ENCODE results near the gene HDAC3. TPM values are rescaled to one million over a fixed set of nuclear protein-coding genes. Genes with fewer than 3 reads are reported as not detected.
"Not testable (repeated sequence)": the region's sequence is repeated elsewhere in the genome, so short reads cannot be mapped to it uniquely, and the experiment has no call there.

Gene HDAC3
- total RNA-seq, 1 experiment from 2014 or later = 84.9 TPM

DNA sequence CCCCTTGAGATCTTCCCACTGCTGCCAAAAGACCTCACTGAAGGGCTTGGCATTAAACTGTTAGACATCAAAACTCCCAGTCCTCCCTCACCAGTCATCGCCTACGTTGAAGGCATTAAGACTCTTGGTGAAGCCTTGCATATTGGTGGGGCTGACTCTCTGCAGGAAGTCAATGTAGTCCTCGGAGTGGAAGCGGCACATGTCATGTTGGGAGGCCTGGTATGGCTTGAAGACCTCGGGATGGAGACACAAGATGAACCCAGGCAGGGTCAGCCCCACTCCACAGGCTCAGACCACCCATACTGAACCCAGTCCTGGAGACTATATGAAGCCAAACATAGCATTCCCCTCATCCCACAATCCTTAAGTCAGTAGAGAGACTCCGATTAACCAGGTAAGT lies 1.9 kb downstream of the HDAC3 start:
- DNase-seq (ENCODE audit: low spot score) = no peak

DNA sequence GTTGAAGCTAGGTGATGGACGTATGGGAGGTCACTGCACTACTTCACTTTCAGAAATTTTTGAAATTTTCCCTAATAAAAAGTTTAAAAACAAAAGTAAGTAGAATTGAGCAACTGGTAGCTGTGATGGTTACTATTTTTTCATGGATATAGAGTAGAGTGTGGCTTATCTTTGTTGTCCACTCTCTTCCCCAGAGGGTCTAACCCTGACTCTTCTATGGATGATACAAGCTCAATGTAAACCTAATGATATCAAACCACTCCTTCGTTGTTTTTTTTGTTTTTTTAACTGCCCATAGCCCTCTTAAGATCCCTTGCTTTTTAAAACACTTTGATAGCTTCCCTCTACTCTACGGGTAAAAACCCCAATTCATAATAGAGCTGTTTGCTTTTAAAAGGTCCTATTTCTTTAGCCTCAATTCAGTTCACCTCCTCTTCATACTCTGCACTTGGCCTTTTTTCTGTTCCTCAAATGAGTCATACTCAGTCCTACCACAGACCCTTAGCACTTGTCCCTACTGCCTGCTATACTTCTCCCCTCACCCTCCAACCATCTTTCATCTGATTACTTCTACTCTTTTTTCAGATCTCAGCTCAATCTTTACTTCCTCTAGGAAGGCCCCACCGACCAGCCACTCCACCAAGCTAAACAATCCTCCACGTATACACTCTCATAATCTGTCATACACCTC lies 2.6 kb downstream of the HDAC3 start:
- no peak for DNase-seq (ENCODE audit: low spot score)

DNA sequence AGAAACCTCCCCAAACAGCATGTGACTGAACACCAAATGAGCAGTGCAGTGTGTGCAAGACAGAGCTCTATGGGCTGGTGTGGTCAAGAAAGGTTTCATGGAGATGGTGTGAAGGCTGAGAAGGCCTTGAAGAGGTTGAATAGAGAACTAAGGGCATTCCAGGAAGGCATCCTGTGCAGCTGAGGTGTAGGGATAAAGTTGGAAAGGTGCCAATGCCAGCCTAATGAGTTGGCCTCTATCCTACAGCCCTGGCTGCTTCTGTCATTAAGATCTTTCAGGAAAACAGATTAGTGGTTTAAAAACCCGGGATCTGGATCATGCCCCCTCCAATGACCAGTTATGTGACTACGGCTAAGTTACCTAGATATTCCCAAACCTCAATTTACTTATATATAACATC lies 4.0 kb downstream of the HDAC3 start:
- peak; percentile 26 for DNase-seq (ENCODE audit: low spot score)

DNA sequence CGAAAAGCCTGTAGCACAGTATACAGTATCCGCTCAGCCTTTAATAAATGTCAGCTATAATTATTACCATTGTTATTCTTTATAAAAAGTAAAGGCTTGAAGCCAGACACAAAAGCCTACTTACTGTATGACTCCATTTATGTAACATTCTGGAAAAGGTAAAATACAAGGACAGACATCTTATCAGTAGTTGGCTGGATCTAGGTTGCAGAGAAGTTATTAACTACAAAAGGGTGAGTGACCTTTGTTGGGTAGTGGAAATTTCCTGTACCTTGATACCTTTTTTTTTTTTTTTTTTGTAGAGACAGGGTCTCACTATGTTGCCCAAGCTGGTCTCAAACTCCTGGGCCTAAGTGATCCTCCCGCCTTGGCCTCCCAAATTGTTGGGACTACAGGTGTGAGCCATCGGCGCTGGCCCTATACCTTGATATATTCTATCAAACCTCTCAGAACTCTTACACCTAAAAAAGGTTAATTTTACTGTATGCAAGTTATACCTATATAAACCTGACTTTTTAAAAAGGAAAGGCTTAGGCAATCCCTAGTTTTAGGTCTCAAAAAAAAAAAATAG lies 6.0 kb downstream of the HDAC3 start:
- DNase-seq (ENCODE audit: low spot score) = no peak

DNA sequence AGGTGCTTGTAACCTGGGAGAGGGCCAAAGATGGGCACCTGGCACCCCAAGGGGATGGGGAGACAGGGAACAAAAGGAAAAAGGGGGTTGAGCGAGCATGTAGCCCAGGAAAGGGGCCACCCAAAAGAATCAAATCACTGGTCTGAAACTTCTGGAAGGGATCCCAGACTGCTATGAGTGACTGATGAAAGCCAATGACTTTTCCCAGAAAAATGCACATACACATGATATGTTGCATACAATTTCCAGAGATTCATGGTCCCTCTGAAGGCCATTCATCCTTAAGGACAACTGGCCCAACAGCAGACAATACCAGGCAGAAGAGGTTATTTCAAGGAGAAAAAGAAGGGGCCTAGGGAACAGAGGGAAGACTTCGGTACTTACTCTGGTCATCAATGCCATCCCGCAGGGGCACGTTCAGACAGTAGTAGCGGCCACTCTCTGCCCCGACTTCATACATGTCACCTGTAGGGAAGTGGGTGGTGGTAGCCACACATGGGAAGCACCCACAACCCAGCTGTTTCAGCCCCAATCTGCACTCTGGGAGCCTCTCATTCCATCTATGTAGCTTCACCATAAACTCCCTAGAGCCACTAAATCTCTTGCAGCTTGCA lies 8.4 kb downstream of the HDAC3 start:
- no peak for DNase-seq (ENCODE audit: low spot score)

DNA sequence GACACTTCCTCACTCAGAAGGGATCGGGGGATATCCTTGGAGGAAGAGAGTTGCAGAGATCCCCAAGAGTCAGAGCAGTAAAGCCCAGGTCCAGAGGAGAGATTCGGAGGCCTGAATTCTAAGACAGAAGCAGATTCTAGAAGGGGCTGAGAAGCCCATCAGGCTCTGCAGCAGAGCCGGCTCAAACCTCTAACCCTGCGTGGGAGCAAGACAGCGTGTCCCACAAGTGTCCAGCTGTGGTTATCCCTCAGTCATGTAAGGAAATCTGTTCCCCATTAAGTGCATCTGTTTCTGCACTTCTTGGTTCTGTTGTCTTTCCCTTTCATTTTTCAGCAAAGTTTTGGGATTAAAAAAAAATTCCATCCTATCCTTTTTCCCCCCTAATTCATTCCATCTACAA lies 13.0 kb downstream of the HDAC3 start:
- DNase-seq (ENCODE audit: low spot score) = no peak

DNA sequence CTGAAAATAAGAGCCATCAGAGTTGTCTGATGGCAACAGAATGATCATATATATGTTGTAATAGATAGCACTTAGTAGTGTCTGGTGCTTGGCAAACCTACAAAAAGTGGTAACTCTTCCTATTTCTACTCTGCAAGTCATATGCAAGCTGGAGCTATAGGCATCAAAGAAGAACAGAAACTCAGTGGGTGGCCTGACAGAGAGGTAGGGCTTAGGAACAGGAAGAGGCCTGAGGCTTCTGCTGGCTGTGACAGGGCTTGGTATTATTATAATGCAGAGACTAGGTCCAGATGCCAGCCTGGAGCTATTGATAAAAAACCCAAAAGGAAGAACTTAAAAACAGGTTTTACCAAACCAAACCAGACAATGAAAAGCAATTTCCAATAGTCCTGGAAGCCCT lies 13.5 kb downstream of the HDAC3 start:
- DNase-seq (ENCODE audit: low spot score) = no peak

DNA sequence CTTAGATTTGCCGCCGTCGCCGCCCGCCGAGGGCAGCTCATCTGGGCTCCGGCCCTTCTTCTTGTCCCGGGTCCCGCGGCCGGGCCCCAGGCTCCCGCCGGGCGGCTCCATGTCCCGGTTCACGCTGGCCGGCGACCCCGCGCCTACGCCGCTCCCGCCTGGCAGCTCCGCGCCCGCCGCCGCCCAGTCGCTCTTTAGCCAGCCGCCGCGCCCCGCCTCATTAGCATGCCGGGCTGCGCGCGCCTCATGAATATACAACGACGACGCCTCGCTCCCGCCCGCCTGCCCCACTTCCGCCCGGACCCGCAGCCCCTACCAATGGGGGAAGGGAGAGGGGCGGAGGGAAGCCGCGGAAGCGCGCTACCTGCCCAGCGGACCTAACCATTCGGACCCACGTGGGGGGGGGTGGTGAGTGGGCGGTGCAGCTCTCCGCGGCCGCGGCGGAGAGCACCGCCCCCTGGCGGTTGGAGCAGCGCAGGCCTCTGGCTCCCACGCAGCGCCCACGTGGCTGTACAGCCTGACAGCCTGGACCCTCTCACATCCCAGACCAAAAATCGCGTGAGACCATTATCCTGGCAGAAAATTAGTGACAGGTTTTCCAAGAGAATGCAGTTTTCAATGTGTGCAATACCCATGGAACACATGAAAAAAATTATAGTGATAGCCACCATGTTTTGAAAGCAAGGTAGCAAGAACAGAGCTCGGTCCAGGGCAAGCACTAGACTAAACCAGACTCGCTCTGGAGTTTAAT lies 17.7 kb downstream of the HDAC3 start, which contains the start of gene DIAPH1:
TSS of gene DIAPH1 (minus strand) at position 197 of the 751 bp plus-strand sequence. CDS start at position 111, 86 bp downstream.
- DNase-seq (ENCODE audit: low spot score) = peak; percentile 94

DNA sequence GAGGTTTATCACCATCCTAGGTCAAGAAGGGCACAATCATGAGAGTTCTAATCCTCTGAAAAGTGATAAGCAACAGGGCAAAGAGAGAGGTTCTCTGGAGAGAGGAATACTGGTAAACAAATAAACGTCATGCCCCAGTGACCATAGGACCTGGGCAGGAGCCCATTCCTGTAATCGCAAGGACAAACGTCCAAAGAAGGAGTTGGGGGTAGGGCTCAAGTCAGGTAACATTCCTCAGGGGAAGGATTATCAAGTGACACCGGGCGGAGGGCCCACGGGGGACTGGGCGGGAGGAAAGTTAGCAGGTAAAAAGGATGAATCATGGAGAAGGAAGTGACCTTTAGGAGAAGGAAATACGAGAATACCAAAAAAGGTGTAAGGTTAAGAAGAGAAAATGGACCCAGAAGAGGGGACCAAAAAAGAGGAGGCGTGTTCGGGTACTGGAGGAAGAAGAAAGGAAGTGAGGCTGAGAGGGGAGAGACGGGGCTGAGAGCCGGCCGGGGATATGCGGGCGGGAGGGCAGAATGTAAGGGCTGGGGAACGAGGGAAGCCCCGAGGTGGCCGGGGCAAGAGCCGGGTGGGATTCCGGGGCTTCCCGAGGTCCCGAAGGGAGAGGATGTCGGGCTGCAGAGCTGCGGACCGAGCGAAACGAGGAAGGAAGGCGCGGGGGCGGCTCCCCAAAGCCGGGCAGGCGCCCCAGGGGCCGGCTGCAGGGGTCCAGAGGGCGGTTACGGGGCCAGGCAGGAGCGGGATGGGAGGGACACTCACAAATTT lies 18.4 kb downstream of the HDAC3 start:
- DNase-seq (ENCODE audit: low spot score) = peak; percentile 80

DNA sequence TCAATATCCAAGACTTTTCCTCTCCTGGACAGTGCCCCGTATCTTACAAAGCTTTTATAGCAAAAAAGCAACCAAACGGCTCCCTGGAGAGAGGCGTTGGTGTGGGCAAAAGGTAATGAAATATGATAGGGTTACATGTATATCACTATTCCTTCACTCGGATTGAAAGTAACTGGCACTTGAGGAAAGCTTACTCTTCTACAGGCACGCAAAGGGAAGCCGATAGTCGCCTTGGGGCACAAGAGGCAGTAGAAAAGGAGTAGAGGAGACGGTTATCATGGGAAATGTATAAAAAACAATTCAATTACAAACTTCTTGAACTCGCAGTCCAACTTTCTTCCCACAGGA lies 19.0 kb downstream of the HDAC3 start:
- no peak for DNase-seq (ENCODE audit: low spot score)

DNA sequence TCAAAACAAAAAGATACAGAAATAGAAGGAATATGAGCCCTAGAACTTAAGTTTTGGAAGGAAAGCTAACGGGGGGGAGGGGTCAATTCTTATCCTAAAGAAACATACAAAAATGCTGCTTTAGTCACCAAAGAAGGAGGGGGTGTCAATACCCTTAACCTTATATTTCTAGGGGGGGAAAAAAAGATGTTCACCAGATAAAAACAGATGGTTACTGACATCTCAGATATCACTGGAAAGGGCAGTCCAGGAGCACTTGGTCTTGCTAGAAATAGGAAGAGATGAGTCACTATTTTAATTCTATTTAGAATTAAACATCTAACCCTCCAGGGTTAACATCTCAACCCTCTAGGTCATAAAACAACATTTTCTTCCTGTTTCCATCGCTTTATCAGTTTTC lies 19.5 kb downstream of the HDAC3 start:
- DNase-seq (ENCODE audit: low spot score) = no peak

DNA sequence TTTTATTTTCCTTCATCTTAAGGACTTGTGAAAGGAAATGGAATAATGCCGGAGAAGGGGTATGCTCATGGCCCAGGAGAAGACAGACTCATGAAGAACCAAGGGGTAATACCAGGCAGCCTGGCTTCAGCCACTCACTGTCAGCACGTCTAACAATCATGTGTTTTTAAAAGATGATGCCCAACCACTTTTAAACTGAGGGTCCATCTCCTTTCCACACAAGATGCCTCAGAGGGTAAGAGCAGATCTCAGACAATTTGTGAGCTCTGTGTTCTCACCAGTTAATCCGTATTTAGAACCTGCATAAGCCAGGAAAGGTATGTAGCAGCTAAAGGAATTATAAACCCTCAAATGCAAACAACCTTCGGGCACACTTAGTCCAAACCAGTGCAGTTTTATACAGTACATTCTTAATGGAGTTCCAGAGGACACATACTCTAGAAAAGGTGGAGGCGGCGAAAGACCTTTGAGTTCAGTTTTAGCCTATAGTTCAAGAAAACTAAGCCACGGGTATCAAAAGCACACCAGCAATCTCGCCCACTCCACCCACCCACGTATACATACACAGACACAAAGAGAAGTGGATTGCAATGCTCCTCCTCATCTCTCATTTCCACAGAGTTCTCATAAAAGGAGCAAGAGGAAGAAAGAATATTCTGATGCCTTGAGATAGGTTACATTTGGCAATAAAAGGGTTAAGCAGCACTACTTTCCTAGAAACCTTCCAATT lies 20.5 kb downstream of the HDAC3 start:
- no peak for DNase-seq (ENCODE audit: low spot score)

DNA sequence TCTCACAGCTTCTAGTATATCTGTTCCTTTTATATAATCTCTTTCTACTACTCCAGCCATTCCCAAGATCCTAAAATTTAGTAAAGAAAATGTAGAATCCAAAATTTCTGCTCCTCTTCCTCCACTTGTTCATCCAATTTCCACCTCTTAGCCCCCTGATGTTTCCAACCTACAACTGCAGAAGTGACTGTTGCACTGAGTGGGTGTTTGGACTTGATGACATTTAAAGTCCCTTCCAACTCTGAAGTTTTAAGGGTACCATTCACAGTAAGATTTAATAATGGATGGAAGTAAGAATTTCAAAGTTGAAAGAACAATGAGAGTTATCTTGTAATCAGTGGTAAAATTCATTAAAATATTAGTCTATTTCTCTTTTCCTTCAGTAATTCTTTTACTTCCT lies 23.3 kb downstream of the HDAC3 start:
- no peak for DNase-seq (ENCODE audit: low spot score)

DNA sequence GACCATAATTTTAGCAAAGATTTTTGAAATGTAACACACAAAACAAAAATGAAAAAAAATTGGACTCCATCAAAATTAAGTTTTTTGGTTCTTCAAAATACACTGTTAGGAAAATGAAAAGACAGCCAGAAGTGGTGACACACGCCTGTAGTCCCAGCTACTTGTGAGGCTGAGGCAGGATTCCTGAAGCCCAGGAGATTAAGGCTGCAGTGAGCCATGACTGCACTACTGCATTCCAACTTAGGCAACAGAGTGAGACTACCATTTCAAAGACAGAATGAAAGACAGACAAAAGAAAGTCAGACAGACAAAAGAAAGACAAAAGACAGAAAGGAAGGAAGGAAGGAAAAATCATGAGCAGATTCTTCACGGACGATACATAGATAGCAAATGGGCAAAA lies 25.4 kb downstream of the HDAC3 start:
- no peak for DNase-seq (ENCODE audit: low spot score)

DNA sequence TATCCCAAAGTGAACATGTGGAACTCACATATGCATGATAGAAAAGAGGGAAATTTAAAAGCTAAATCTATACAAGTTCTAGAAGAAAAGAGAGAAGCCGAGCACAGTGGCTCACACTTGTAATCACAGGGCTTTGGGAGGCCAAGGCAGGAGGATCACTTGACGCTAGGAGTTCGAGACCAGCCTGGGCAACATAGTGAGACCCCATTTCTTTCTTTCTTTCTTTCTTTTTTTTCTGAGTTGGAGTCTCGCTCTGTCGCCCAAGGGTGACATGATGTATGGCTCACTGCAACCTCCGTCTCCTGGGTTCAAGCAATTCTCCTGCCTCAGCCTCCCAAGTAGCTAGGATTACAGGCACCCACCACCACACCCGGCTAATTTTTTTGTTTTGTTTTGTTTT lies 26.7 kb downstream of the HDAC3 start:
- DNase-seq (ENCODE audit: low spot score) = not testable (repeated sequence)

DNA sequence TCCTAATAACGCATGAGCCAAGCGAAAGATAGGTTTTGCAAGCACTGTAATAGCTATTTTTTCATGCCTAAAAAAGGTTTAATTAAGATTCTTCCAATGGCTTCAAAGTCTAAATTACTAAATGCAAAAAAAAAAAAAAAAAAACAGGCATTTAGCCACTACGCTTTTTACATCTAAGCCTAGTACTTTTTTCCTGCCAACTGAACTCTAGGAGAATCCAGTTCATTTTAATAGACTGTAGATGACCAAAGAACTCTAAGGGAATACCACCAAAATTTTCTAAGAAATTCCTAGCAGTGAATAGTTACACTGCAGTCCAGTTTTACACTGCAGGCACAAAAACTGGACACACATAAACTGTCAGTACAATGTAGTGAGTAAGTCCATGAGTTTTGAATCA lies 27.6 kb downstream of the HDAC3 start:
- no peak for DNase-seq (ENCODE audit: low spot score)

DNA sequence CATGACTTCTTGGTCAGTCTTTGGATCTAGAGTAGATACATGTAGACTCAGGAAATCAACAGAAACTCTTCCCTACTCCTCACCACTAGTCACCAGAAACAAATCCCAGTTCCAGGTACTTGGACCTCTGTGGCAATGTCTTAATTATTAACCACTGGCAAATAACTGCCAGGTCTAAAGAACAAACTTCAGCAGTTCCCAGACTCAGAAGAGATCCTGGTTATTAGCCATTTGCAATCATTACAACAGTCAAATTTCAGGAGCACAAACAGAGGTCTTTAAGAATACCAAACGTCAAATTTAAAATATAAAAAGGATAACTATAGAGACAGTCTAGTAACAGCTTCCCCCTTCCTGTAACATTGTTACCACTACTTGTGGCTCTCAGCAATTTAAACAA lies 28.1 kb downstream of the HDAC3 start:
- peak; percentile 43 for DNase-seq (ENCODE audit: low spot score)

DNA sequence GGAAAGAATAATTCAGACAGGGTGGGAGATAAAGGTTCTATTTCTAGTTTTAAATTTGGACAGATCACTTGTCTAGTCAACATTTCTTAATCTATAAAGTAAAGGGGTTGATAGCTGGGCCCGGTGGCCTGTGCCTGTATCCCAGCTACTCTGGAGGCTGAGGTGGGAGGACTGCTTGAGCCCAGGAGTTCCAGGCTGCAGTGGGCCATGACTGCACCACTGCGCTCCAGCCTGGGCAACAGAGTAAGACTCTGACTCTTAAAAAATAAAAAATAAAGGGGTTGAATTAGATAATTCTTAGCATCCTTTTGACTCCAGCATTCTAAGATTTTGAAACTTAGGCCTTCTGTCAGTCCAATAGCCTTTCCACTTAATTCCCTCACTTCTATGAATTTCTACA lies 28.6 kb downstream of the HDAC3 start:
- DNase-seq (ENCODE audit: low spot score) = no peak

DNA sequence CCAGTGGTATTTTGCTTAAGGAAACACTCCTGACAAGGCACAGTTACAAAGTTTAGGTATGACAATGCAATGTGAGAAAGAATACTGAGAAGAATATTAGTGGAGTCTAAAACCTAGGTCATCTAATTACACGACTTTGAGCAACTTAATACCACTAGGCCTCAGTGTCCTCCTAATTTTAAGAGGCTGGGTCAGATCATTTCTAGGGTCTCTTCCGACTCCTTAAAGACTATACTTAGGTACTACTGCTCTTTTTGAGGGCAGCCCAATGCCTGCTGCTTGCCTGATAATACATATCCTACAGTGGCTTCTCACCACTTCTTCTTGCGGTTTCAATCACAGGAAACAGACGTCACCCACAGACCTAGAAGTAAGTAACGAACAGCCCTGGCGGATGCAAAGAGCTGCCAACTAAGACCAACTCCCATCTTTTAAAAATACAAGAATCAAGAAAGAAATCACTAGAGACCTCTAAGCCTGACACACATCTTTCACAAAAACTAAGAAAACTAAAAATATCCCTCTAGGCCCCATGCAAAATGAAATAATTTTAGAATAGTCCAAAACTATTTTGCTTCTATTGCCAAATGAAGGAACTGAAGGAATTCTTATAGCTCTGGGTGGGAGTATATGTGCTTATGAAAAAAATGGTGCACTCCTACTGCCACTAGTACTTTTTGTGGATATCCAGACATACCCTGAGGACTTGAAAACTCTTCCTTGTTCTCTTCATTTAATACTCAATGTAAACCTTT lies 30.9 kb downstream of the HDAC3 start:
- no peak for DNase-seq (ENCODE audit: low spot score)
